Fibroblast of skin of scalp (primary cell): ENCODE results near the gene ENTR1.

Experiments
- DNase-seq: peaks from one replicate; pipeline ENCODE4 v3.0.0-alpha.2; 2013

The ENTR1 gene

DNA sequence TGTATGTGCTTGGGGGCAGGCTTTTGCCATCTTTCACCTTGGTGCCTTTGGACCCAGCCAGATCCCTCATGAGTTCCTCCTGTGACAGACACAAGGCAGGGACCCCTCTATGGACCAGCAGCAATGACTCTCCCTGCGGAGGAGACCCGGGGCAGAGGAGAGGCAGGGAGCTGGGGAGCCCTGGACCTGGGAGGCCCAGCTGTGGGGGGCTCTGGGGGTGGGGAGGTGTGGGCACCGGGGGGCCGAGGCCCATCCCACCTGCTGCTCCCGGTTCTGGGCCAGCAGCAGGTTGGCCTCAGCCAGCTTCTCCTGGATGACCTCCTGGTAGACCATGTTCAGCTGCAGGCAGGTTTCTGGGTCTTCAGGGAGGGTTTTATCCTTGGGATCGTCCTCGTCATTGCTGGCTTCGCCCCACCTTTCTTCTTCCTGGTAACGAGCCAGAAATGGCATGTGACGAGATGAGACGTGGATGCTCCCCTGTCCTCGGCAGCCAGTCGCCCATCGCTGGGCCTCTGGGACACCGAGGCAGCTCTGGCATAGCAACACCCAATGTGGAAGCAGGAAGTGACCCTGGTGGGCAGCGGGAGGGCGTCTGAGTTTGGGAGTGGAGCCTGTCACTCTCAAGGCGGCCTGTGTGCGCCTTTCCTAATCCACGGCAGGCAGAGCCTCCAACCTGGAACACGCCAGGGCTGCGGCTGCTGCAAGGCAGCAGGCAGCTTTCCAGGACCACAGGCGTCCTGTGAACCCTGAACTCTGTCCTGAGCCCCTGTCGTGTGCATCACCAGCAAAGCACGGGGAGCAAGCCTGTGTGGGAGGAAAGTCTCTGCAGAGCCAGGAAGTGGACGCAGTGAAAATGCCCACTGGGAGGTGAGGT, 14.8 kb downstream of the ENTR1 start:
- no peak for DNase-seq

DNA sequence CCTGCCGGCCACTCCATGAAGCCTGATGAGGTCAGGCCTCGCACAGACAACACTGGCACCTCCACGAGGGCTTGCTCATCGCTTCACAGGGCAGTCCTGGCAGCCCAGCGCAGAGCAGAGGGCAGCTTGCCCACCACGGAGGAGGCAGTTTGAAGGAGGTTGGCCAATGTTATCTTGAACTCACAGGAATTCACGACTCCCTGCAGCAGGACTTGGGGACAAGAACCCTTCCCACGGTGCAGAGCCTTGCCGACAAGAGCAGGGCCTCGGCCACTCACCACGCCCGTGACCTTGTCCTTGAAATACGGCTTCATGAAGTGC, 15.4 kb downstream of the ENTR1 start:
- DNase-seq, result no peak

DNA sequence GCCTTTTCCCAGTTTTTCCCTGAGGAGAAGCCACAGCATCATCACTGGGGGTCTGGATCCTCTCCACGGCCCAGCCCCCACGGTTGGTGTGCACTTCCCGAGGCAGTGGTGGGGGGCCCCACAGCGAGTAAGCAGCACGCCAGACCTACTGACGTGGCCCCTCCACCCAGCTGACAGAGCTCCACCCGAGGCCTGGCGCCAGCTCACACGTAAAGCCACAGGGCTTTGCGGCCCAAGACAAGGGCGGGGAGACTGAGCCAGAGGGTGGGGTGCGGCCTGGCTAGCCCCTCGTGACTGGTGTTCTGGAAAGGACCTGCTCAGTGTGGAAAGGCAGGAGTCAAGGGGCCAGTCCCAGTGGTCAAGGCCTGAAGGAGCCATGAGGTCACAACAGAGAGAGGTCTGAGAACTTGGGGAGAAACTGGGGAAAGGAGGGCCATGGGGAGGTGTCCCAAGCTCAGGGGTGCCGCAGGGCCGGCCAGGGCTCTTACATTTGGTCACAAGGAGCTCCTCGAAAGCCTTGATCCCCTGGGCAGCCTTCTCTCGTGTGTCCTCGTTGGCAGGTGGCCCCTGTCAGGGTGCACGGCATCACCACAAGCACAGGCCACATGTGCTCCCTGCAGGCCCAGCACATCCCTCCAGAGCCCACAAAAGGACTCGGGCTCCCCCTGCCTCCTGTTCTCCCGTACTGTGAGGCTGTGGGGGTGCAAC, 15.9 kb downstream of the ENTR1 start:
- DNase-seq, result no peak

DNA sequence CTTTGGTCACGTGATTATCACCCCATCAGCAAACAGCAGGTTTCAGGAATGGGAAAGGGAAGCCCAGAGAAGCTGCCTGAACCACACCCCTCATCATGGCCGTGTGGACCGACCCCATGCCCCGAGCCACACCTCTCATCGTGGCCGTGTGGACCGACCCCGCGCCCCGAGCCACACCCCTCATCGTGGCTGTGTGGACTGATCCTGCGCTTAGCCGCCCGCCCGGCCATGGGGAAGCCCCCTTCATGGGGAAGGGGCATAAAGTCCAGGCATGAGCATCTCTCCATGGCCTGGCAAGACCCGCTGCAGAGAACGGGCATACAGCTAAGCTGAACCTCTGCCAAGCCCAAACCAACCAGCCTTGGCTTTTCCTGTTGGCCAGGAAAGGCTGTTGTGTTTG, 16.9 kb downstream of the ENTR1 start:
- no peak for DNase-seq

DNA sequence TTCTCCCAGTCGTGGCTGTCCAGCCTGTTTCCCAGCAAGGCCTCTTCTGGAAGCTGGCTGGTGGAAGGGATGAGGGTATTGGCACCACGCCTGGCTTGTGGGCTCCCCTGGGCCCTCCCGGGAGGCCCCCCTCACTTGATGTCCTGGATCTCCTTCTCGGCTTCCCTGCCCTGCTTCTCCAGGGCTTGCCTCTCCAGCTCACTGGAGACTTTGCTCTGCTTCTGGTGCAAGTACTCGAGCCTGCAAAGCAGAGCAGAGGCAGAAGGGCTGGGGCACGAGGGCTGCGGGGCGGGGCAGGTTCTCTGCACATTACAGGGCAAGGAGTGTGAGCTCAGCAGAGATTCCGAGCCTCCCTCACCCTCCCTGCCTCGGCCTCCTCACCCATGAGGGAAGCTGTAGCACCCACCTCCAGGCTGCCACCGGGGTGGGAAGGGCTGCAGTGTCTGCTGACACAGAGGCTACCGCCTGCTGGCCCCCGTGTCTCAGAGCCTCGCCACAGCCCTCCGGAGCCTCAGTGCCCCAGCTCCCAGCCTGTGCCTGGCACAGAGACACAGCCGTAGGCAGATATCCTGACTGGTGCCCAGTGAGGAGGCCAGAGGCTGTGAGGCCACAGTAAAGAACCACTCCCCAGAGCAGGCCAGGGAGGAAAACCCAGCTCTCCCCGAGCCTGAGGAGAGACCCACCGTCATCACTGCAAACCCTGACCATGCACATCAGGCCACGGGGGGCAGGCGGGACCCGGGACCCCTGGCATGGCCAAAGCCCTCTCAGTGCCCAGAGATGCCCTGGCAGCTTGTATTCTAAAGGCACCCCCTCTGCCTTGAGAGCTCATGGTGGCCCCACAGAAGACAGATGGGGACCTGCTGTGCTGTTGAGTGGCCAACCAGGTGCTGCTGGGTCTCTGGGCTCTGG, 17.6 kb downstream of the ENTR1 start:
- DNase-seq, result no peak

DNA sequence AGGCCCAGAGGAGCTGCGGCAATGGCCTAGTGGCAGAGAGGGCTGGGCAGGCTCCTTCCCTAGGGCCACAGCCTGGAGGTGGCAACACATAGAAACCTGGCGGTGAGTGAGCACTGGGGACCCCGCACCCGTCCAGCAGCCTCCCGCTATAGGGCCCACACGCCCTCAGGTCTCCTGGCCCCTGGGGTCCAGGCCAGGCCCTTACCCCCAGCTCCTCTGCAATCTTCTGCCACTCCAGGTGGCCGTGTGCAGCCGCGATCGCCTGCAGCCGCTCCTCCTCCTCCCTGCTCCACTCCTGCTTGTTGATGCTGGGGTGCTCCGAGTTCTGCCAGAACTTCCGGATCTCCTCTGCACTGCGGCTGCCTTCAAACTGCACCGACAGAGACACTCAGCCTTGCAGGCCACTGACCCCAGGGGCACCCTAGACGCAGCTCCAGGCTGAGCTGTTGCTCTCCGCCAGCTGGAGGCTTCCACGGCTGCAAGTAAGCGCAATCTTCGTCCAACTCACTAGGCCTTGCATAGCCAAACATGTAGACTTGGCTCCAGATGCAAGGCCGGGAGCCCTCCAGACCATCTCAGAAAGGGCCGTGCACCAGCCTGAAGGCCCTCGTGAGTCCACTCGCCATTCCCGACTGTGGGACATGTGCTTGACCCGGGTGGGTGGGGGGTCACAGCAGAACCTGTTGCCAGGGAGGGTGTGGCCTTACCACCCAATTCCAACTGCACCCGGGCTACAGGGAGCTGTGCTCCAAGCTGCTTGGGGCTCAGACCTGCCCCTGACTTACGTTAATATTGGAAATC, 18.5 kb downstream of the ENTR1 start:
- DNase-seq, result no peak

DNA sequence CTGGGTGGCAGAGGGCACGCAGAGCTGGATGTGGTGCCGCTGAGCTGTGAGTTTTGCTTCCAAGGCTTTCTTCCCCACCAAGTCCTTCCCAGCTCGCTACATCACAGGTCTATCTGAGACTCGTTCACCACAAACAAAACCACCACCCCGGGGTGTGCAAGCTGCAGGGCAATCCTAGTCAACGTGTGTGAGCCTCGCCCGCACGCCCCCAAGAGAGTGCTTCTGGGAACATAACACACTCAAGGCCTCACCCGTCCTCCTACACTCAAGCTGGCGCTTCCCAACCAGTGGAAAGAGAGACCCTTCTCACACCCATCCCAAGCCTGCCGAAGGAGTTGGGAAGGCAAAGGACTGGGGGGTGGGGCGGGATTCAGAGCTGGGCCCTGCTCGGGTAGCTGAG, 21.0 kb downstream of the ENTR1 start:
- no peak for DNase-seq

DNA sequence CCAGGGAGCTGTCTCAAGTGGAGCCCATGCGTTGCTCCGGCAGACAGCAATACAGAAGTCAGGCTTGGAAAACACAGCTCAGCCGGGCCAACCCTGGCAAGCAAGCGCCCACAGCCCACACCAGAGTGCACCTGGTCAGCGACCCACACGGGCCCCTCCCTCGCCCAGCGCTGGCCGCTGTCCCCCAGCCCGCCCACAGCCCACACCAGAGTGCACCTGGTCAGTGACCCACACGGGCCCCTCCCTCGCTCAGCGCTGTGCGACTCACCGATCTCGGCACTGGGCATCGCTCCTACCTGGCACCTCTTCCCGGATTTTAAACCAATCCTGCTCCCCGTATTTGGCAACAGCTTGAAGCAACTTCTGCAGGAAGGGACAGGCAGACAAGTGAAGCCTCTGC, 23.2 kb downstream of the ENTR1 start:
- no peak for DNase-seq

DNA sequence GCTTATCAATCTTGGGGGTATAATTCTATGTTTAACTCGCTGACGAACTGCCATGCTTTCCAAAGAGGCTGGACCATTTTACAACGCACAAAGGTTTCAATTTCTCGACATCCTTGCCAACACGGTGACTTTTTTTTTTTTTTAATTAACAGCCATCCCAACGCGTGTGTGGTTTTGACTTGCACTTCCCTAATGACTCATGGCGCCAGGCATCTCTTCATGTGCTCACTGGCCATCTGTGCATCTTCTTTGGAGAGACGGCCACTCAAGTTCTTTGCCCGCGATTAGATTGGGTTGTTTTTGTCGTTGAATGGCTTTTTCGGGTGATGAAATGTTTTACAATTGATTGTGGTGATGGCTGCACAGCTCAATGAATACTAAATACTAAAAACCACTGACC, 24.4 kb downstream of the ENTR1 start:
- DNase-seq, result no peak

DNA sequence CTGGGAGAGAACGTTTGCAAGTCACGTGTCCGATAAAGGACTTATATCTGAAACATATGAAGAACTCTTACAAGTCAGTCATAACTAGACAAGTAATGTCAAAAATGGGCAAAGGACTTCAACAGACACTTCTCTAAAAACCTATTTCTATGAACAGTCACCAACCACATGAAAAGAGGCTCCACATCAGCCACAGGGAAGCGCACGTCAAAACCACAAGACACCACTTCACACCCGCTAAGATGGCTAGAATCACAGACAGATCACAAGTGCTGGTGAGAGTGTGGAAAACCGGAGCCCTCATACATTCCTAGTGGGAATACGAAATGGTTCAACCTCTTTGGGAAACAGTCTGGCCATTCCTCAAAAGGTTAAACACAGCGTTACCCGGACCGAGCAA, 25.4 kb downstream of the ENTR1 start:
- DNase-seq, result no peak

DNA sequence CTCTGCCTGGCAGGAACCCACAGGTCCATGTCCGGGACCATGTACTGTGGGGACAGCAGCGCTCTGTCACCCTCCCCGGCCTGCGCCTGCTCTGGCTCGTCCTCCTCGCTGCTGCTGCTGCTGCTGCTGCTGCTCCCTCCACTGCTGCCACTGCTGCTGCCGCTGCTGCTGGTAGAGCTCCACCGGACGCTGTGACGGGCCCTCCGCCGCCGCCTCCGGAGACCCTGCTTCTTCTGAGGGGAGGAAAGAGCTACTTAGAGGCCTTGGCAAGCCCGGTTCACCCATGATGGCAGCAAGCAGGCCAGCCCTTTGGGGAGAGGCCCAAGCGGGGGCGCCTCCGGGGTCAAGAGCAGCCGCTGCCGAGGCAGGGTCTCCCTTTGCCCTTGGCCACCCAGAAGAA, 27.0 kb downstream of the ENTR1 start:
- DNase-seq, result no peak

DNA sequence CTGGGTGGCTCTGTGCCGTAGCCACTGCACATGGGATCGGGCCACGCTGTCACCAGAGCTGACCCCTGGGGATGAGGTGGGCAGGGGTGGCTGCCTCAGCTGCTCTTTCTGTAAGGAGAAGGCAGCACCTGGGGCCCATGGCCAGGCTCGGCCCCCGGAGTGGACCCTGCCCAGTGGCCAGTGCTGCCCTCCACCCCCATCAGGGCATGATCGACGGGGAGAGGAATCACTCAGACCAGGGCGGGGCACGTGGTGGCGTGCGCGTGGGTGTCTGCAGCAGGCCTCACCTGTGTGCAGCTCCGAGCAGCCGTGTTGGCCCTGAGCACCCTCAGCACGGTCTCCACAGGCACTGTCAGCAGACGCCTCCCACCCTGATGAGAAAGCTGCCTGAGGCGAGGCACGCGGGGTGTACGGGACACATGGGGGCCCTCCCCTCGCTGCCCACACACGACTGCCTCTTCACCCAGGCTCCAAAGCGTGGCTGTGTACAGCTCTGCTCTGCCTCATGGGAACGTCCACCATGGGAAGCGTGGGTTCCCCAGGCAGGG, 28.4 kb downstream of the ENTR1 start:
- no peak for DNase-seq

DNA sequence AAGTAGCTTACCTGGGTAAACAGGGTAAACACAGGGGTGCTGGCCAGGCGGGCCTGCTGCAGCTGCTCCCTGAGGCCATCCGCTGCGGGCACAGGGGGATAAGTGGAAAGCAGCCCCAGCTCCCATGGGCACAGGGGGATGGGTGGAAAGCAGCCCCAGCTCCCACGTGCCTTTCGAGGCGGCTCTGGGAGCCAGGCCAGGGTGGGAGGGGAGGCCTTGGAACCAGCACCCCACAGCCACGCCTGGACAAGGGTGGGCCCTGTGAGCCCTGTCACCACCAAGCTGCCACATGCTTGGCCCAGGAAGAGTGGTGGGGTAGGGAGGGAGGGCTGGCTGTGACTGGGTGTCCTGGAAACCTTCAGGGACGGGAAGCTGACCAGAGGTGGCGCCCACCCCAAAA, 29.1 kb downstream of the ENTR1 start:
- DNase-seq, result no peak

DNA sequence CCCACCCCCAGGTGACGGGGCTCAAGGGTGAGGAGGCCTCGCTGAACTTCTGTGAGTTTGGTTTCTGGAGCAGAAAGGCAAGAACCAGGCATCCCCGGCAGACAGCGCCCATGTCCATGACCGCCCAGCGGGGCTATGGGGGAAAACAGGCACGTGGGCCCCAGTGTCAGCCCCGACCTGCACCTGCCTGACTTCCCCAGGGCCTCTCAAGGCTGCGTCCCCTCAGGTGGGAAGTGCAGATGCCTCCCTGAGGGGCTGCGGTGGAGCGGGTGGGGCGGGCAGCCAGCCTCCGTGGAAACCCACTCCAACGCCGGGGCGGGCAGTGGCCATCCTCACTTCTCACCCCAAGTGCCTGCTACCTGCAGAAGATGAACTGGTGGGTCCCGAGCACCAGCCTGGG, 30.0 kb downstream of the ENTR1 start:
- no peak for DNase-seq

DNA sequence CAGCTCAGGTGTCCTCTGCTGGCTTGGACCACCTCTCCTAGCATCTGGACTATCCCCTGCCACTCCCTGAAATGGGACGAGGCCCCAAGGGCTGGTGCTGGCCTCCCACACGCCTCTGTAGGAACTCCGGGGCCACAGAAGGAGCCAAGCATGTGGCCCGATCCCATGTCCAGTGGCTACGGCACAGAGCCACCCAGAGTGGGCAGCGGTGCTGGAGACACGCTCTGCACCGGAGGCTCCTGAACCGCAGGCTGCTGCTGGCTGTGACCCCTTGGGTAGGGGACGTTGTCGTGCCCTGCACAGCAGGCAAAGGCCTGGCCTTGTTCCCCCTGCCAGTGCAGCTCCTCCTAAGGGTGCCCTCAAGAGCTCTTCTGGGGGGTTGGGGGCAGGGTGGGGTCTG, 30.5 kb downstream of the ENTR1 start:
- DNase-seq, result no peak

DNA sequence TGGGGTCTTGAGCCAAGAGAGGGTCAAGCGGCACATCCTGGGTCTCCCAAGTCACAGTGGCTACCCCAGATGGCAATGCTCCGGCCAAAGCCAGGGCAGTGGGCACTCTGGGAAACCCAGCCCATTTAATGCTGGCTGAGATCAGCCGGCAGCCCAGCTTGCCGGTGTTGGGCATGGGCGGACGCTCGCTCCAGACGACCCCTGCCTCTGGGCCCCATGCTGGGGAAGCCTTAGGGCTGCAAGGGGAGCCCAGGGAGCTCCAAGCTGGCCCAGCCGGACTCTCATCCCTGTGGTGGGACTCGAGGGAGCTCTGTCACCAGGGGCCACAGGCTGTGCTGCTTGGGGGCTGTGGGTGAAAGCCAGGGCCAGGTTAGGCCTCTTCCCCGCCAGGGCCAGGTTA, 31.0 kb downstream of the ENTR1 start:
- no peak for DNase-seq

DNA sequence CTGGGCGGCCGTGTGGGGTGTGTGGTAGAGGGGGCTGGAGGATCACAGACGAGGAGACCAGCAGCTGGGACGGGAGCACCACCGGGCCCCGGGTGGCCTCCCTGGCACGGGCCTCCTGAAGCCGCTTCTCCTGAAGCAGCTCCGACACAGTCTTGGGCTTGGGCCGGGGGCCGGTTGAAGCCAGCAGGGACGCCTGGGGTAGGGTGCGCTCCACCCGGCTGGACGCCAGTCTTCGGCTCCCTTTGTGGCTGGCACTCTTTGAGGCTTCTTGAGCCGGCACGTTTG, 31.5 kb downstream of the ENTR1 start:
- DNase-seq, result no peak

DNA sequence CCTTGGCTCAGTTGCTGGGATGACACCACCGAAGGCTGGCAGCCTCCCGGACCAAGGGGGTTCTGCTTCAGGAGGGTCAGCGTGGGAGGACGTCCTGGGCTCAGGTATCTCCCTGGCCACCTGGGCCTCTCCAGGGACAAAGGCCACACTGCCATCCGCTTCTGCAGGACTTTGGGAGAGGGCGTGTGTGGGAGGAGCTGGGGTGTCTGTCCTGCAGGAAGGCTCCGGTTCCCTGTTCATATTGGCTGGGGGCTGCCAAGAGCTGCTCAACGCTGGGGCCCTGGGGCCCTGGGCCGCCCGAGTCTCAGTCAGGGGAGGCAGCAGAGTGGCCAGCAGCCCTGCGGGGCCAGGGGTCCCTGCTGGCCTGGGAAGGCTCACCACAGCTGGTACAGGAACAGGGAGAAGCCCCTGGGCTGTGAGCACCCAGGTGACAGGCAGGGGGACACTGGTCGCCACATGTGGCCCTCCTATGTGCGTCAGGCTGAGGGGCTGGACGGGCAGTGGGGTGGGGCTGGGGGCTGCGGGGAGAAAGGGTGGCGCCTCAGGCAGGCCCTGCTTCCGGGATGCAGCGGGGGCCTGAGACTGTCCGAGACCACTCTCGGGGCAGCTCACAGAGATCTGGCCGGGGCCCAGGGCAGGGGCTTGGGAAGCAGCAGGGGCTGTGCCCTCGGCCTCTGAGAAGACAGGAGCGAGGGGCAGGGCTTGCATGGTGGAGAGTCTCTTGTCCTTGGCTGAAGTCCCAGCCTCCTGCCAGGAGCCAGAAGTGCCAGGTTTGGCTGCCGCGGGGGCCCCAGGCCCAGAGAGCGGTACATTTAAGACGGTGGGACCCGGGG, 32.0 kb downstream of the ENTR1 start:
- no peak for DNase-seq

DNA sequence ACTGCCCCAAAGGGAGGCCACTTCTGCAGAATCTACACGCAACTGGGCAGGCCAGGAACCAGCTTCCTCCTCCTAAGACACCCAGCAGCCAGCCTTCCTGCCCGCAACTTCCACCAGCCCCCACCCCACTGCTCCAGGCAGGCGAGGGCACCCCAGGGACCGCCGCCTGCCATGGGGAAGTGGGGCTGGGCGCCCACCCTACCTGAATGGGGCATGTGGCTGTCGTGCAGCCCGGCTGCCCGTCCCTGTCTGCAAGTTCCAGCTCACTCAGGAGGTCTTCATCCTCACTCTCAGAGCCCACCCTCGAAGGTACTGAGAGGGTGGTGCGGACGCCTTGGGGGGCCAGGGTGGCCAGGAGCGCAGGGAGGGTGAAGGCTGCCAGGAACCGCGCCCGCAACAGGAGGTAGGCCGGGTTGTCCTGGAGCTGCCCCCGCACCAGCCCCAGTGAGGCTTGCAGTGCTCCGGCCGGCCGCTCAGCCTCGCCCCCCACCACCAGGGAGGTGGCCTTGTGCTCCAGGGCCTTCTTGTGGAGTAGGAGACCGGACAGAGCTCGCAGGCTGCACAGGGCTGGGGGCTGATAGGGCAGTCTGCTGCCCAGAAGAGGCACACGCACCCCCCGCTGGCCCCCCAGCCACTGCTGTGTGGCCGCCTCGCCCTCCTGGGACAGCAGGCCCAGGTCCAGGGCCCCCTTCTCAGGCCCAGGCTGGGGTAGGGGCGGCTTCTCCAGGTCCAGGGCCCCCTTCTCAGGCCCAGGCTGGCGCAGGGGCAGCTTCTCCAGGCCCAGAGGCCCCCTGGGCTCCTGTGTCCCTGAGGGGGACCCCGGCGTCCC, 32.9 kb downstream of the ENTR1 start:
- DNase-seq, result no peak

DNA sequence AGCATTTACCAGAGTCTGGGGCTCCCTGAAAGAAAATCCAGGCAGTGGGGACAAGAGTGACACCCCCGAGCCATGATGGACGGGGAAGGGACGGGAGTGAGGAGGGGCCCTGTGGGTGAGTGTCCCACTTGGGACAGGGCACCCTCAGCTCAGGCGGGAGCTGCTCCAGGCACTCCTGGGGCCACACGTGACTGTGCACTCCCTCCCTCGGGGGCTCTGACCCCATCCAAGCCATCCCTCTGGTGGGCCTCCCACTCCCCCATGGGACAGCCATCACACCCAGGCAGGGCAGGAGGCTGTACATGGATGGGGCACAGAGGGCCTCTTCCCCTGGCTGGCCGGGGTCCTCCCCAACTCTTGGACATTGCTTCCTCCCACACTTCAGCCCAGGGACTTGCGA, 34.0 kb downstream of the ENTR1 start:
- no peak for DNase-seq

DNA sequence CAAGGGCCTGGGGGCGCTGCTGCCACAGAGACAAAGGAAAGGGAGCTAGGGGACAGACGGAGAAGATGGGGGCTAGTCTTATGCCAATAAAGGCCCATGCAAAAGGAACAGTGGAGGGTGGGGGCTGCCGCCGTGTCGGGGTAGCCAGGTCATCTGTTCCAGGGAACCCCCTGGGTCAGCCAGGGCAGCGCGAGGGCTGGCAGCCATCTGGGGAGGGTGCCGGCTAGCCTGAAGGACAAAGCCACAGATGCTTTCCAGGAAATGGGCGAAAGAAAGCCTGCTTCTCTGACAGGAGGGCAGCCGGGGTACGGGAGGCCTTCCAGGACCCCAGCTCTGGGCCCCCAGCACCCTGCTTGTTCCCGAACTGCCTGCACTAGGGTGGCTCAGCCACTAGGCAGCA, 35.3 kb downstream of the ENTR1 start:
- no peak for DNase-seq
